ENCODE measurements around the gene MYBPC2.

MYBPC2 gene

DNA sequence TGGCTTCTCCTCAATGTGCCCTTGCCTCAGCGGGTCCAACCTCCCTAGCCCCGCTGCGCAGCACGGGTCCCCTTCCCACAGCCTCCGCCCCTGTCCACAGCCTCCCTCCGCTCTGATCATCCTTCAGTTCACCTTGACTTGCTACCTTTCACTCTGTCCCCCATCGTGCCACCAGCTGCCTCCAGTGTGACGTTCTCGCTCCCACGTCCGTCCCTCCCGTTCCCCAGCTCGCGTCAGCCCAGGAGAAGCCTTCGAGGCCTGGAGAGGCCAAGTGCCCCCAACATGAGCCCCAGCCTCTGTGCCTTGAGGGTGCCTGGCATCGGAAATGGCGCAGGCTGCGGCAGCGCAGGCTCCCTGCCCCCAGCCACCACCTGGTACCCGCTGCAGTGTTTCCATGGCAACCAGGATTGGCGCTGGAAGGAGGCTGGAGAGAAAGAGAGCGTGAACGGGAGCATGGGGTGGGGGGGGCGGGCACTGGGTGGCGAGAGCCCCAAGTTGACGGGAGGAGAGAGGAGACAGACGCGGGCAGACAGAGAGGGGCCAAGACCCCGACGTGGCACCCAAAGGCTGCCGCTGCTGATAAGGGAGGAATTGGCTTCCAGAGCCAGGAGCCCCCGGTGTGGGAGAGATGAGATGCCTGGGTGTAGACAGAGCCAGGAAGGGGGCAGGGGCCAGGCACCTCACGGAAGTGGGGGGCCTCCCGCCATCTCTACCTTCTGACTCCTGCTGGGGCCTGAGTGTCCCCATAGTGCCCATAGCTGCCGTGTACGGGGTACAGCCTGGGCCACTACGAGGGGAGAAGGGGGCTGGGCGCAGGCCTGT is 81.9 kb downstream of the MYBPC2 start:
- Histone ChIP-seq H2AFZ (ENCODE audit: low read depth, low read length) (no peak overlapping the region), H3K27me3 (ENCODE audit: insufficient read depth, low read length, poor library complexity) (no peaks in the 10 kb centered on the region), H3K4me3 (ENCODE audit: low read depth in 1 of 2, low read length in 2 of 2) (no peak overlapping the region), H3K4me1 (ENCODE audit: insufficient read depth, low read length) (peaks cover 21% of the 10 kb centered on the region), H4K20me1 (ENCODE audit: insufficient read depth, low read length) (no peaks in the 10 kb centered on the region), H3K9me3 (ENCODE audit: insufficient read depth, low read length, severe bottlenecking) (no peaks in the 10 kb centered on the region), H3K27ac (ENCODE audit: low read length) (no peak overlapping the region), H3K79me2 (ENCODE audit: insufficient read depth, low read length) (peaks cover 6% of the 10 kb centered on the region; the same call in 1 of the 2 replicates), H3K36me3 (ENCODE audit: insufficient read depth, low read length) (no peaks in the 10 kb centered on the region), H3K4me2 (ENCODE audit: insufficient read depth, low read length) (no peak overlapping the region), H3K9ac (ENCODE audit: low read depth, low read length) (no peak overlapping the region)
- no peak for TF ChIP-seq EZH2 (IDR thresholded peaks at IDR 0.05; ENCODE audit: borderline replicate concordance, low read depth, low read length, severe bottlenecking)
- TF ChIP-seq, protein P1, sequence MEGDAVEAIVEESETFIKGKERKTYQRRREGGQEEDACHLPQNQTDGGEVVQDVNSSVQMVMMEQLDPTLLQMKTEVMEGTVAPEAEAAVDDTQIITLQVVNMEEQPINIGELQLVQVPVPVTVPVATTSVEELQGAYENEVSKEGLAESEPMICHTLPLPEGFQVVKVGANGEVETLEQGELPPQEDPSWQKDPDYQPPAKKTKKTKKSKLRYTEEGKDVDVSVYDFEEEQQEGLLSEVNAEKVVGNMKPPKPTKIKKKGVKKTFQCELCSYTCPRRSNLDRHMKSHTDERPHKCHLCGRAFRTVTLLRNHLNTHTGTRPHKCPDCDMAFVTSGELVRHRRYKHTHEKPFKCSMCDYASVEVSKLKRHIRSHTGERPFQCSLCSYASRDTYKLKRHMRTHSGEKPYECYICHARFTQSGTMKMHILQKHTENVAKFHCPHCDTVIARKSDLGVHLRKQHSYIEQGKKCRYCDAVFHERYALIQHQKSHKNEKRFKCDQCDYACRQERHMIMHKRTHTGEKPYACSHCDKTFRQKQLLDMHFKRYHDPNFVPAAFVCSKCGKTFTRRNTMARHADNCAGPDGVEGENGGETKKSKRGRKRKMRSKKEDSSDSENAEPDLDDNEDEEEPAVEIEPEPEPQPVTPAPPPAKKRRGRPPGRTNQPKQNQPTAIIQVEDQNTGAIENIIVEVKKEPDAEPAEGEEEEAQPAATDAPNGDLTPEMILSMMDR (IDR thresholded peaks at IDR 0.05; ENCODE audit: borderline replicate concordance, extremely low read depth, low read length, poor library complexity, severe bottlenecking): no peak
- no peak for ATAC-seq (ENCODE audit: insufficient read depth, low read depth)
- peak; percentile 22 for DNase-seq

DNA sequence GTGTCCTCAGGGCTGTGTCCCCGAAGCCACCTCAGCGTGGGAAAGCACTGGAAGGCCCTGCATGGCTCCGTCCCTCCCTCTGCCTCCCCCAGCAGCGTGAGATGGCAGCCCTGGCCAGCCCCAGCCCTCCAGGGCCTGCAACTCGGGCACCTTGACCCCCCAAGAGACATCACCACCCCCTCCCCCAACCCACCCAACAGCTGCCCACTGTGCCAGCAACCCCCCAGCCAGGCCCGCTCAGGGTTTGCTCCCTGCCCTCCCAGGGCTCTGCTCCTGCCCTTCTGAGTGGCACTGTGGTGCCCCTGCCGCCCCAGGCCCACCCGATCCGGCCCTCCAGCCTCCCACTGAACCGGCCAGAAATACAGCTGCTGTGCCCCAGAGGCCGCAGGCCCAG is 82.5 kb downstream of the MYBPC2 start:
- Histone ChIP-seq H3K9me3 (ENCODE audit: insufficient read depth, low read length, severe bottlenecking) (no peaks in the 10 kb centered on the region), H3K27ac (ENCODE audit: low read length) (no peak overlapping the region), H3K4me1 (ENCODE audit: insufficient read depth, low read length) (peaks cover 18% of the 10 kb centered on the region), H3K4me3 (ENCODE audit: low read depth in 1 of 2, low read length in 2 of 2) (no peak overlapping the region), H4K20me1 (ENCODE audit: insufficient read depth, low read length) (no peaks in the 10 kb centered on the region), H3K79me2 (ENCODE audit: insufficient read depth, low read length) (peaks cover 6% of the 10 kb centered on the region; the same call in 1 of the 2 replicates), H3K9ac (ENCODE audit: low read depth, low read length) (no peak overlapping the region), H3K36me3 (ENCODE audit: insufficient read depth, low read length) (no peaks in the 10 kb centered on the region), H3K27me3 (ENCODE audit: insufficient read depth, low read length, poor library complexity) (no peaks in the 10 kb centered on the region), H2AFZ (ENCODE audit: low read depth, low read length) (no peak overlapping the region), H3K4me2 (ENCODE audit: insufficient read depth, low read length) (no peak overlapping the region)
- ATAC-seq (ENCODE audit: insufficient read depth, low read depth): no peak
- TF ChIP-seq EZH2 (IDR thresholded peaks at IDR 0.05; ENCODE audit: borderline replicate concordance, low read depth, low read length, severe bottlenecking): no peak
- TF ChIP-seq, protein P1 (IDR thresholded peaks at IDR 0.05; ENCODE audit: borderline replicate concordance, extremely low read depth, low read length, poor library complexity, severe bottlenecking): no peak
- no peak for DNase-seq
